GM12878 (cell line): ENCODE results near the gene CLSTN2. TPM values are rescaled to one million over a fixed set of nuclear protein-coding genes. Genes with fewer than 3 reads are reported as not detected.

Source experiments
- ATAC-seq: fragments of 200-7000 bp; cut with Tn5 transposase; 3 replicates; pipeline ENCODE4 v1.9.1; 2020; ENCODE audit warnings: mild to moderate bottlenecking, moderate library complexity
- BruUV-seq: library from RNA; stranded (reverse); fragments of 400-500 nt; replicated peaks from 2 replicates; lab custom pipeline; 2021; lab: Mats Ljungman, UMichigan
- CTCF ChIA-PET: fragments of 300-600 bp; sonication (Branson Sonifier 250); formaldehyde crosslinking; extraction: SDS; loops from one replicate; lab custom pipeline; 2021; ENCODE audit warnings: inconsistent platforms; lab: Yijun Ruan, JAX
- POLR2A ChIA-PET: fragments of 350-600 bp; formaldehyde crosslinking; extraction: SDS; loops from one replicate; lab custom pipeline; 2021; ENCODE audit warnings: inconsistent platforms; lab: Charles Lee
- RAD21 ChIA-PET: fragments of 300-600 bp; sonication (Branson Sonifier 250); formaldehyde crosslinking; loops from one replicate; lab custom pipeline; 2023; ENCODE audit warnings: antibody characterized with exemption; ENCODE audit not compliant: unreplicated experiment; lab: Charles Lee
- SMC1A ChIA-PET: fragments of 300-600 bp; sonication (Branson Sonifier 250); formaldehyde crosslinking; loops from one replicate; lab custom pipeline; 2023; ENCODE audit not compliant: unreplicated experiment, uncharacterized antibody; lab: Charles Lee
- DNase-seq: peaks from one replicate; pipeline ENCODE4 v3.0.0-alpha.2; 2011; ENCODE audit warnings: low read depth, low spot score
- FAIRE-seq: peaks from 3 replicates; lab custom pipeline; 2011; peaks lifted over from hg19 to GRCh38; lab: Jason Lieb, UNC
- H2AFZ ChIP-seq: 2 replicates; pipeline ENCODE4 v1.6.0; 2011; ENCODE audit warnings: low read depth, low read length, control low read depth; ENCODE audit not compliant: control insufficient read depth
- H3K27ac ChIP-seq: 2 replicates; pipeline ENCODE4 v1.5.1; 2011; ENCODE audit warnings: control low read depth; ENCODE audit not compliant: control insufficient read depth, insufficient read depth
- H3K27me3 ChIP-seq, 2 experiments: replicated peaks in 1 of 2; 2 replicates each; pipeline versions ENCODE4 v1.6.0 to v1.6.1; 2011; ENCODE audit warnings: low read length in 1 of 2; ENCODE audit not compliant: control insufficient read depth in 2 of 2, insufficient read depth in 2 of 2
- H3K36me3 ChIP-seq, 2 experiments: 2 replicates each; pipeline ENCODE4 v1.5.1; 2011; ENCODE audit warnings: low read length in 1 of 2; ENCODE audit not compliant: control insufficient read depth in 2 of 2, insufficient read depth in 2 of 2
- H3K4me1 ChIP-seq: 2 replicates; pipeline ENCODE4 v1.6.1; 2011; ENCODE audit warnings: mild to moderate bottlenecking, low read length, moderate library complexity, mixed read lengths; ENCODE audit not compliant: control insufficient read depth, insufficient read depth
- H3K4me2 ChIP-seq: 2 replicates; pipeline ENCODE4 v1.6.0; 2011; ENCODE audit warnings: control low read depth; ENCODE audit not compliant: control insufficient read depth, insufficient read depth
- H3K4me3 ChIP-seq: fragments of 200-600 bp; sonication (generic); 2 replicates; pipeline ENCODE4 v1.5.1; 2016
- H3K79me2 ChIP-seq: 2 replicates; pipeline ENCODE4 v1.6.0; 2011; ENCODE audit warnings: low read length; ENCODE audit not compliant: control insufficient read depth, insufficient read depth
- H3K9ac ChIP-seq: 2 replicates; pipeline ENCODE4 v1.8.0; 2011; ENCODE audit warnings: low read length, control low read depth, mixed read lengths; ENCODE audit not compliant: control insufficient read depth, insufficient read depth
- H3K9me3 ChIP-seq: replicated peaks from 3 replicates; pipeline ENCODE4 v1.5.1; 2011; ENCODE audit warnings: mild to moderate bottlenecking, low read length; ENCODE audit not compliant: control insufficient read depth, insufficient read depth
- H4K20me1 ChIP-seq: 2 replicates; pipeline ENCODE4 v1.6.0; 2011; ENCODE audit not compliant: control insufficient read depth, insufficient read depth
- BCL11A ChIP-seq: IDR thresholded peaks from 2 replicates; pipeline ENCODE4 v1.6.1; 2011; ENCODE audit warnings: low read depth, low read length
- CBX5 ChIP-seq: sonication (generic); IDR thresholded peaks from 2 replicates; pipeline ENCODE4 v1.6.1; 2016; ENCODE audit warnings: low read depth, moderate library complexity, mild to moderate bottlenecking, inconsistent platforms
- DPF2 ChIP-seq: fragments of 450-650 bp; IDR thresholded peaks from 2 replicates; pipeline ENCODE4 v1.6.1; 2017; ENCODE audit warnings: mild to moderate bottlenecking
- EZH2 ChIP-seq: IDR thresholded peaks from 2 replicates; pipeline ENCODE4 v1.6.1; 2012; ENCODE audit warnings: low read depth, mild to moderate bottlenecking, control low read depth, inconsistent platforms, low read length, borderline replicate concordance; ENCODE audit not compliant: control insufficient read depth
- NFYA ChIP-seq: IDR thresholded peaks from 2 replicates; pipeline ENCODE4 v1.6.1; 2011; ENCODE audit warnings: low read depth, mild to moderate bottlenecking, low read length, improper control_type of control experiment, borderline replicate concordance
- PML ChIP-seq: IDR thresholded peaks from 2 replicates; pipeline ENCODE4 v1.6.1; 2012; ENCODE audit warnings: low read length, inconsistent platforms
- SIN3A ChIP-seq: IDR thresholded peaks from 2 replicates; pipeline ENCODE4 v1.6.1; 2012; ENCODE audit warnings: low read depth, low read length, improper control_type of control experiment
- SUZ12 ChIP-seq: fragments of 200-600 bp; sonication (generic); IDR thresholded peaks from one replicate; pipeline ENCODE4 v1.6.1; 2018; ENCODE audit warnings: antibody characterized with exemption, mild to moderate bottlenecking; ENCODE audit not compliant: unreplicated experiment
- TCF12 ChIP-seq: IDR thresholded peaks from 2 replicates; pipeline ENCODE4 v1.6.1; 2011; ENCODE audit warnings: low read depth, mild to moderate bottlenecking, low read length
- WGBS: methylation state at CpG from one replicate; pipeline ENCODE4 v1.1.6; 2016; ENCODE audit warnings: low lambda C conversion rate; ENCODE audit not compliant: insufficient replicate concordance, insufficient coverage; ENCODE audit errors: missing lambda C conversion rate; 5-methylcytosine and 5-hydroxymethylcytosine counted together
- in situ Hi-C: fragments of 300-500 bp; cut with MboI; formaldehyde crosslinking; loops from 9 replicates; pipeline ENCODE4 v1.14.3; 2018; ENCODE audit warnings: mixed read lengths
- intact Hi-C: fragments of 100-400 bp; cut with micrococcal nuclease; formaldehyde crosslinking; loops from one replicate; pipeline ENCODE4 v1.14.2; 2022; ENCODE audit not compliant: unreplicated experiment
- polyA plus RNA-seq, 11 experiments: library from polyadenylated mRNA; depleted of rRNA in 4 of 11; unstranded in 6 of 11; stranded (reverse) in 5 of 11; fragments of >200 nt; fragmentation: Nextera tagmentation in 4 of 11; fragmentation: Illumina TruSeq in 1 of 11; extraction: Ambion mirVana in 4 of 11; extraction: Trizol in 1 of 11; gene quantifications; 1 replicate in 1 of 11; 2 replicates in 10 of 11; pipeline versions ENCODE4 v1.2.1 to v1.2.3, GENCODE V29; 2011 to 2016; ENCODE audit warnings: inconsistent platforms in 2 of 11, missing spikeins in 2 of 11, low read depth in 1 of 11
- total RNA-seq, 4 experiments: library from RNA; depleted of rRNA in 3 of 4; stranded (reverse); fragments of >200 nt in 3 of 4; fragmentation: Illumina TruSeq in 1 of 4; extraction: Trizol in 1 of 4; gene quantifications; 2 replicates each; pipeline versions ENCODE4 v1.2.1 to v1.2.3, GENCODE V29; 2013 to 2021
- TF ChIP-seq, protein P1 (sequence below): IDR thresholded peaks from 2 replicates; pipeline ENCODE4 v1.6.1; 2012; ENCODE audit warnings: low read depth, low read length, improper control_type of control experiment
- TF ChIP-seq, protein P2 (sequence below): IDR thresholded peaks from 2 replicates; pipeline ENCODE4 v1.6.1; 2011; ENCODE audit warnings: low read depth, low read length, improper control_type of control experiment, borderline replicate concordance
- TF ChIP-seq, protein P3 (sequence below): IDR thresholded peaks from 2 replicates; pipeline ENCODE4 v1.6.1; 2011; ENCODE audit warnings: borderline replicate concordance, low read depth, mild to moderate bottlenecking, moderate library complexity, low read length; ENCODE audit not compliant: insufficient read depth, poor library complexity, severe bottlenecking

The CLSTN2 gene
- total and polyA plus RNA-seq, 10 of the 15 experiments (the other 5 are each of a cell fraction or from before 2014, with no cell fraction given) = under 0.01 to 0.10 (median under 0.01) TPM; not detected in 5

DNA sequence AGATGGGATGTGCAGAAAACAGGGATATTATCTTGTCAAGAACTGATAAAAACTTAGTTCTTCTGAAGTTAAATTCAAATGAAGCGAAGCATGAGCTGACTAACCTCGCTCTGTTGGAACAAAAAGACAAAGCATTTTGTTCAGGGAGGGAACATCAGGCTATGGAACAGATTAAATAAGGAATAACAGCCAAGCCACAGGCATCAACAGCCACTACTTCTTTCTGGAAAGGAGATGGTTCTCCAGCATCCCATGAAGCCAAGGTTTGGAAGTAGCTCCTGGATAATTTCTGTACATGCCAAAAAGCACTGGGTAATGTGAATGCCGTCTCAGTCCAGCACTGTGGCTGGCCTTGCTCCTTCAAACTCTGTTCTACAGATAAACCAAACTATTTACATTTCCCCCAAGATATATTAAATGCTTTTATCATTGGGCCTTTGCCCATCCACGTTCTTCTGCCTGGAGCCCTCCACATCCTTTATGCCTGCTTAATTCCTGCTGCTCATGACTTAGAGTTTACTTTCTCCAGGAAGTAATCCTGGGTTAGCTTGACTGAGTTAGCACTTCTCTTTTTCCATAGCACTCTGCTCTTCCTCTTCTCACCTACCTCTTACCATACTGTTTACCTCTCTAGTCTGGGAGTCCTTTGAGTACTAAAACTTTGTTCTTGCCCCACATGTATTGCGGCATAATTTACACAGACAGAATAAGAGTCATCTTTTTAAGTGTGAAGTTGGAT is 232.0 kb downstream of the CLSTN2 start:
- DNase-seq = no peak
- intact Hi-C loops = no loop called here
- Histone ChIP-seq H3K79me2 (no peaks in the 10 kb centered on the region), H3K4me3 (no peak overlapping the region), H3K27ac (no peak overlapping the region), H4K20me1 (no peaks in the 10 kb centered on the region), H3K9ac (no peak overlapping the region), H3K9me3 (no peaks in the 10 kb centered on the region), H3K4me2 (no peak overlapping the region)
- WGBS = 28% methylated on average over 5 of the region's 5 CpGs
- no peak for FAIRE-seq
- ChIA-PET POLR2A (no interaction called here), SMC1A (interaction anchor here (0.9 kb wide), 1 partner anchor 12 kb away, joined by 3 read pairs; no protein-coding TSS in a partner anchor)
- TF ChIP-seq PML (no peak), DPF2 (no peak), SIN3A (no peak), NFYA (no peak)
- TF ChIP-seq, protein P1, sequence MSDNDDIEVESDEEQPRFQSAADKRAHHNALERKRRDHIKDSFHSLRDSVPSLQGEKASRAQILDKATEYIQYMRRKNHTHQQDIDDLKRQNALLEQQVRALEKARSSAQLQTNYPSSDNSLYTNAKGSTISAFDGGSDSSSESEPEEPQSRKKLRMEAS = no peak
- TF ChIP-seq, all 136 proteins: peak for 0
- no TSS peak for BruUV-seq
- in situ Hi-C loops = no loop called here
- Histone ChIP-seq H3K36me3 (no peaks in the 10 kb centered on the region), H2AFZ (no peak overlapping the region), H3K4me1 (peaks cover 11% of the 10 kb centered on the region), H3K27me3 (no peaks in the 10 kb centered on the region)
- CTCF ChIA-PET = interaction anchor here (0.5 kb wide), 1 partner anchor 451 kb away, joined by 3 read pairs; no protein-coding TSS in a partner anchor
- RAD21 ChIA-PET = no interaction called here
- ATAC-seq = no peak

DNA sequence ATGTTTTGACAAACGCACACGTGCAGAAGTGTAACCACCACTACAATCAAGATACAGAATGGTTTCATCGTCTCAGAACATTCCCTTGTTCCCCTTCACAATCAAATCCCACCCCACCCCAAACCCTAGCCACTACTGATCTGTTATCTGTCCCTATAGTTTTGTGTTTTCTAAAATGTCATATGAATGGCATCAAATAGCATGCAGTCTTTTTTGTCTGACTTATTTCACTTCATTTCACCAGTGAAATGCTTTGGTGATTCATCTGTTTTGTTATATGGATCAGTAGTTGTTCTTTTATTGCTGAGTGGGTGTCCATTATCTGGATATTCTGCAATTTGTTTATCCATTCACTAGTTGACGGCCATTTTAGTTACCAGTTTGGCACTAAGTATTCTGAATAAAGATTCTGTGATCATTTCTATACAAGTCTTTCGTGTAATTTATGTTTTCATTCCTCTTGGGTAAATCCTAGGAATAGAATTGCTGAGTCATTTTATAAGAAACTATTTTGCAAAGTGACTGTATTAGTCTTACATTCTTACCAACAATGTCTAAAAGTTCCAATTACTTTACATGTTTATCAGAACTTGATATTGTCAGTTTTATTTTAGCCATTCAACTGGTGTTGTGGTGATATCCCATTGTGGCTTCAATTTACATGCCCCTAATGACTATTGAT is 232.8 kb downstream of the CLSTN2 start:
- ChIA-PET RAD21 (no interaction called here), POLR2A (no interaction called here), CTCF (interaction anchor here (1.5 kb wide), 1 partner anchor 50 kb away, joined by 3 read pairs; no protein-coding TSS in a partner anchor), SMC1A (no interaction called here)
- WGBS = 65% methylated on average over 5 of the region's 5 CpGs
- BruUV-seq = no TSS peak
- H3K9me3 ChIP-seq = no peaks in the 10 kb centered on the region
- no peak overlapping the region for H2AFZ ChIP-seq
- H3K36me3 ChIP-seq = no peaks in the 10 kb centered on the region
- no peaks in the 10 kb centered on the region for H4K20me1 ChIP-seq
- H3K4me2 ChIP-seq = no peak overlapping the region
- H3K4me1 ChIP-seq = peaks cover 11% of the 10 kb centered on the region
- FAIRE-seq (no peak), DNase-seq (no peak), ATAC-seq (no peak)
- in situ Hi-C loops (no loop called here), intact Hi-C loops (no loop called here)
- no peak overlapping the region for H3K4me3 ChIP-seq
- no peak overlapping the region for H3K27ac ChIP-seq
- H3K79me2 ChIP-seq = no peaks in the 10 kb centered on the region
- H3K27me3 ChIP-seq = no peaks in the 10 kb centered on the region
- H3K9ac ChIP-seq = no peak overlapping the region
- TF ChIP-seq, protein P2, sequence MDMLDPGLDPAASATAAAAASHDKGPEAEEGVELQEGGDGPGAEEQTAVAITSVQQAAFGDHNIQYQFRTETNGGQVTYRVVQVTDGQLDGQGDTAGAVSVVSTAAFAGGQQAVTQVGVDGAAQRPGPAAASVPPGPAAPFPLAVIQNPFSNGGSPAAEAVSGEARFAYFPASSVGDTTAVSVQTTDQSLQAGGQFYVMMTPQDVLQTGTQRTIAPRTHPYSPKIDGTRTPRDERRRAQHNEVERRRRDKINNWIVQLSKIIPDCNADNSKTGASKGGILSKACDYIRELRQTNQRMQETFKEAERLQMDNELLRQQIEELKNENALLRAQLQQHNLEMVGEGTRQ = no peak
- TF ChIP-seq SUZ12 = no peak
- no peak for TF ChIP-seq TCF12
- no peak for TF ChIP-seq BCL11A
- TF ChIP-seq, protein P3, sequence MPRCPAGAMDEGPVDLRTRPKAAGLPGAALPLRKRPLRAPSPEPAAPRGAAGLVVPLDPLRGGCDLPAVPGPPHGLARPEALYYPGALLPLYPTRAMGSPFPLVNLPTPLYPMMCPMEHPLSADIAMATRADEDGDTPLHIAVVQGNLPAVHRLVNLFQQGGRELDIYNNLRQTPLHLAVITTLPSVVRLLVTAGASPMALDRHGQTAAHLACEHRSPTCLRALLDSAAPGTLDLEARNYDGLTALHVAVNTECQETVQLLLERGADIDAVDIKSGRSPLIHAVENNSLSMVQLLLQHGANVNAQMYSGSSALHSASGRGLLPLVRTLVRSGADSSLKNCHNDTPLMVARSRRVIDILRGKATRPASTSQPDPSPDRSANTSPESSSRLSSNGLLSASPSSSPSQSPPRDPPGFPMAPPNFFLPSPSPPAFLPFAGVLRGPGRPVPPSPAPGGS = no peak
- TF ChIP-seq CBX5 = no peak
- TF ChIP-seq EZH2 = no peak
